Stimulated activated CD8-positive, alpha-beta memory T cell treated with anti-CD3 and anti-CD28 coated beads, Interleukin-15, amount 100 ng/mL, for 1 hour (primary cell): ENCODE measurements around the gene GMPPA.

Experiments used
- DNase-seq: peaks from one replicate; pipeline ENCODE4 v3.0.0-alpha.2; 2020; ENCODE audit warnings: low read depth

GMPPA gene

DNA sequence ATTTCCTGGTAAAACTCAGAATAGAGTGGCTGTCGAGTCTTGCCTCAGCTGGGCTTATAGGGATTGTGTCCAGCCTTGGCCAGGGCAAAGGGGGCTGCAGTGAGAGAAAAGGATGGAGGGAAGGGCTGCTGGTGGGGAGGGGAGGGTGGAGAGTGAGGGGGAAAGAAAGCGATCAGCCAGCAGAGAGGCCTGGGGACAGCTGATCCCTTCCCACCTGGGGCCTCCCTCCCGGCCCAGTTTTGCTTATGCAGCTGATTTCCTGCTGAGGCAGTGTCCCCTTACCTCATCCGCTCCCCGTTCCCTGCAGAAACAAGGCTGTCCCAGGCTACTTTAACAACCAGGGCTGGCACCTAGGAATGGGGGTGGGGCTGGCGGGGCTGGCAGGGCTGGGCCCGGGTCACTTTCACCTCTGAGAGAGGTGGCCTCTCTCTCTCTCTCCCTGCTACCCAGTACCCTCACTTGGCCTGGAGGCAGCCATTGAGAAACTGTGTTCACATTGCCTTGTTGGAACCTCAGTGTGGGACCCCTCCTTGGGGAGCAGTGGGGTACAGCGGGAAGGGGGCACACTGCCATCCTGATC lies 12.2 kb upstream of the GMPPA start:
- DNase-seq, result no peak

GRCh38 chr2:219488149-219488843 lies 10.4 kb upstream of the GMPPA start:
- DNase-seq, result no peak

GRCh38 chr2:219488844-219489194 lies 9.9 kb upstream of the GMPPA start:
- no peak for DNase-seq

- DNase-seq, result no peak
These were observed 9.4 kb upstream of the GMPPA start for GRCh38 chr2:219489315-219489714.

GRCh38 chr2:219490186-219490585 lies 8.5 kb upstream of the GMPPA start:
- DNase-seq, result no peak

DNA sequence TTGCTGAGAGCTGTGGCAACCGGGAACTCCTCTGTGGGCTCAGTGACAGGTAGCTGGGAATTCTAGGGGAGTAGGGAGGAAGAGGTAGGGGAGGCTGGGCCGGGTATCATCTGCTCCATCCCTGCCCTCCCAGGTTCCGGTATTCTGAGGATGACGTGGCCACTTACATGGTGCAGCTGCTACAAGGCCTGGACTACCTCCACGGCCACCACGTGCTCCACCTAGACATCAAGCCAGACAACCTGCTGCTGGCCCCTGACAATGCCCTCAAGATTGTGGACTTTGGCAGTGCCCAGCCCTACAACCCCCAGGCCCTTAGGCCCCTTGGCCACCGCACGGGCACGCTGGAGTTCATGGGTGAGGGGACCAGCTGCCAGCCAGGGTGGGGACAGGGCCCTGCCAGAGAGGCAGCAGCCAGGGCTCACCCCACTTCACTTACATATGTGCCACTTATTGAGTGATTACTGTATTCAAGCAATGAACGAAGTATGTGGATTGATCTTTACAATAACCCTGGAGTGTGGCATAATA lies 8.0 kb upstream of the GMPPA start:
- DNase-seq, result no peak

DNA sequence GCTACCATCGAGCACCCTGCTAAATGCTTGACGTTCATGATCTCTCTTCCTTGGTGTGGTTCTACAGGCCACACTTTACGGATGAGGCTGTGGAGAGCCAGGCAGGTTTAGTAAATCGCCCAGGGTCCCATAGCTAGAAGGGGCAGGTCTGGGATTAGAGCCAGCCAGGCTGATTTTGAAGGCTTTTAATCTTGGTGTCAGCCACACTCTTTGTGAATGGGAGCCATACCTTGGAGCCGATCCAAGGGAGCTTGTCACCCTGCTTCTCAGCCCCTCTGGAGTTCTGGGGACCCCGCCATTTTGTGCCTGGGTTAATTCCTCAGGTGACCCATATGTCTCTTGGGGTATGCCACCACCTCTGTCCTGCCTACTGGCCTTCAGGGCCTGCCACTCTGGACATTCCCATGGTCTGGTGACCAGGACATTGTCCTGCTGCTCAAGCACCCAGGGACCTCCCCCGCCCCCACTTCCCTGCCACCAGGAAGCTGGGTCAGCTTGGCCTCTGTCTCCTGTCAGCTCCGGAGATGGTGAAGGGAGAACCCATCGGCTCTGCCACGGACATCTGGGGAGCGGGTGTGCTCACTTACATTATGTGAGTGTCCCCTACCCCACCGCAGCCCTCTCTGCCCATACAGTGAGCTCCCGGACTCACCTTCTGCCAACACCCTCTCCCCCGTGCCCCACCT lies 7.3 kb upstream of the GMPPA start:
- no peak for DNase-seq

- no peak for DNase-seq
These were observed 6.1 kb upstream of the GMPPA start for GRCh38 chr2:219492575-219492974.

DNA sequence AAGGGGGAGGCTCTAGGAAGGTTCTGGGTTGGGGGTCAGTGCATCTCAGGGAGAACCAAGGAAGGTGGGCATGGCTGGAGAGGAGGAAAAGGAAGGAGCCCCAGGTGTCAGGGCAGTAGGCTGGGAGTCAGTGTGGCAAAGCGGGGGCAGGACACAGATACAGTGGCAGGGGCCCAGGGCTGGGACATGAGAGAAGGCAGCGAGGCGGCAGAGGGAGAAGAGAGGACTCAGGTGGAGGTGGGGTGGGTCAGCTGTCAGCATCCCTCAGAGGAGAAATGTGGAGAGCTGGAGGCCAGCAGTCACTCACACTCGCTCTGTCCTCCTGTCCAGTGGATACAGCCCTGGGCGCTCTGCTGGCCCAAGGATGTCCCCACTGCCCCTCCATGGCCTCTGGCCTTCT lies 5.6 kb upstream of the GMPPA start:
- no peak for DNase-seq

GRCh38 chr2:219494952-219495530 lies 3.6 kb upstream of the GMPPA start:
- no peak for DNase-seq

- DNase-seq, result no peak
These were observed 3.1 kb upstream of the GMPPA start for GRCh38 chr2:219495531-219496122.

GRCh38 chr2:219496247-219496824 lies 2.4 kb upstream of the GMPPA start:
- no peak for DNase-seq

DNA sequence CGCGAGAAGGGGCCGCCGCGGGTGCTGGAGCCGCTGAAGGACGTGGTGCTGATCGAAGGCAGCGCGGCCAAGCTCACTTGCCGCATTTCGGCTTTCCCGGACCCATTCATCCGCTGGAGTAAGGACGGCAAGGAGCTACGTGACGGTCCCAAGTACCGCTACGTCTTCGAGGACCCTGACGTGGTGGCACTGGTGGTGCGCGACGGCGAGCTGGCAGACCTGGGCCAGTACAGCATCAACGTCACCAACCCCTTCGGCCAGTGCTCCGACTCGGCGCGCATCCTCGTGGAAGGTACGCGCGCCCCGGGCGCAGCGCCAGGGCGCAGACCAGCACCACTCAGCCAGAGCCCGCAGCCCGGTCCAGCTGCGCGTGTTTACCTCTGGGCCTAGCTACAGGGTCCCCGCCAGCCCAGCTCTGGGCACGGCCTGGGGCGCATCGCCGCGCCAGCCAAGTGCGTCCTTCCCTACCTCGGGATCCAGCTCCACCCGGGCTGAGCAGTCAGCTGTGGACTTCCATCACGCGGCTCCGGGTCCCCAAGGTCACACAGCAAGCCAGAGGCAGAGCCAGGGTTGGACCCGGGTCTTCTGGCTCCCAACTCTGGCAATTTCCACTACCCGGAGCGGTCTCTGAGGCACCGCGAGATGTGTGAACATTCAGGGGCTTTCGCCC lies 1.7 kb upstream of the GMPPA start:
- no peak for DNase-seq

DNA sequence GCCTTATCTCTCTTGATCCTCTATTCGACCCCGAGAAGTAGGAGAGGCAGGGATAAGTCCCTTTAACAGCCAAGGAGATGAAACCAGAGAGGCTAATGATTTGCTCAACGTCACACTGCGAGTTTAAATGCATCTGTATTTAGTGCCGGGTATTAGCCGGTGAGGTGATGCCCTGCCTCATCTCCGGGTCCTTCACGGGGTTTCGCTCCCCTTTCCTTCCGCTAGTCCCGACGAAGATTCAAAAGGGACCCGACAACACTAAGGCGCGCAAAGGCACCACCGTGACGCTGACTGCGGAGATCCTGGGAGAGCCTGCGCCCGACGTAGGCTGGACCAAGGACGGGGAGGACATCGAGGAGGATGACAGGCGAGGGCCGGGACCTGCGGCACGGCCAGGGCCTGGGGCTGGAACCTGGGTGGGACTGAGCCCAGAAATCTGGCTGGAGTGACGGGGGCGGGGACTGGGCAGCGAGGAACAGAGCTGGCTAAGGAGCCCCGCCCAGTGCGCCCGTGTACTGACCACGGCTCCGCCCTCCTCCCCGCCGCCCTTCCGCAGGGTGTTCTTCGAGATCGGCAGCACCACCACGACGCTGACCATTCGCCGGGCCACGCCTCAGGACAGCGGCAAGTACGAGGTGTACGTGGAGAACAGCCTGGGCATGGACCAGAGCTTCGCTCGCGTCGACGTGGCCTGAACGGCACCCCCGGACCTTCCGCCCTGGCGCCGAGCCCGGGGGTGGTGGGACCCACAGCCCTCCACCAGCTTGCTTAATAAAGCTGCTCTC lies 1.0 kb upstream of the GMPPA start:
- no peak for DNase-seq

- no peak for DNase-seq
These were observed 292 bp downstream of the GMPPA start for GRCh38 chr2:219499058-219499307.

DNA sequence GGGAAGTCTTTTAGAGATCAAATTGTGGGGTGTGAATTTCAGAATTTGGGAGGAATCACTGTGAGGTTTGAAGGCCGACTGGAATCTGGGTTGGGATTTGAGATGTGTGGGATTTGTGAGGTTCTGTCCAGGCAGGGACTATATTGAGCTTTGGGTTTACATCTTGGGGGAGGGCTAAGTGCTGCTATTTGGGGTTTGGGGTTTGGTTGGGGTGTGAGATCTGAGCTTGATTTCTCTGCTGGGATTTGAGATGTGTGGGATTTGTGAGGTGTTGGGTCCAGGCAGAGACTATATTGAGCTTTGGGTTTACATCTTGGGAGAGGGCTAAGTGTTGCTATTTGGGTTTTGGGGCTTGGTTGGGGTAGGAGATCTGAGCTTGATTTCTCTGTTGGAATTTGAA lies 864 bp downstream of the GMPPA start:
- no peak for DNase-seq

GRCh38 chr2:219500135-219500534 lies 1.4 kb downstream of the GMPPA start:
- no peak for DNase-seq

DNA sequence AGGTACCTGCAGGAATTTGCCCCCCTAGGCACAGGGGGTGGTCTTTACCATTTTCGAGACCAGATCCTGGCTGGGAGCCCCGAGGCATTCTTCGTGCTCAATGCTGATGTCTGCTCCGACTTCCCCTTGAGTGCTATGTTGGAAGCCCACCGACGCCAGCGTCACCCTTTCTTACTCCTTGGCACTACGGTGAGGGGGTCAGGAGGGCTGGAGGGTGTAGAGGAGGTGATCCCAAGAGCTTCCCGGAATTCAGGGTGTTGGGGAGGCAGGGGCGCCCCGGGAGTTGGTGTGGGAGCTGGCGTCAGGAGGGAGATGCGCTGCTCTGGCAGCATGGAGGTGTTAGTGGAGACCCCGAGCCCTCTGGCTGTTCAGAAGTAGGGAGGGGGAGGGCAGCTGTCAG lies 3.2 kb downstream of the GMPPA start:
- no peak for DNase-seq

GRCh38 chr2:219502618-219503017 lies 3.9 kb downstream of the GMPPA start:
- DNase-seq, result no peak

GRCh38 chr2:219505585-219505984 lies 6.9 kb downstream of the GMPPA start:
- no peak for DNase-seq

DNA sequence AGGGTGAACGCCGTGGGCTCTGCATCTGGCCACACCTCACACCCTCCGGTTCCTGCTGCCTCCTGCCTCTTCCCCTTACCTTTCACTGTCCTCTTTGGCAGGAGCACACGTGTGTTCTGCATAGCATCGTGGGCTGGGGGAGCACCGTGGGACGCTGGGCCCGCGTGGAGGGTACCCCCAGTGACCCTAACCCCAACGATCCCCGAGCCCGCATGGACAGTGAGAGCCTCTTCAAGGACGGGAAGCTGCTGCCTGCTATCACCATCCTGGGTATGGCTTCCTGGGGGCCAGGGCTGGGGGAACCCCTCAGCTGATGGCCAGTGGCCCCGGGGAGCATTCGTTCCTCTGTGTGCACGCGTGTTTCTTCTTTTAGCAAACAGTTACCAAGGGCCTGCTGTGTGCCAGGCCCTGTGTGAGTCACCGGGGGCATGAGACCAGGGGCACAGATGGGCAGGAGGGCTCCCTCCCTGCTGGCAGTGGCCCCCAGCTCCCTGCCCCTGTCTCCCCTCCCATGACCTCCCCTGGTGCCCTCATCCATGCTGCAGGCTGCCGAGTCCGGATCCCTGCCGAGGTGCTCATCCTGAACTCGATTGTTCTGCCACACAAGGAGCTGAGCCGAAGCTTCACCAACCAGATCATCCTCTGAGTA lies 7.6 kb downstream of the GMPPA start:
- DNase-seq, result no peak
